ENCODE results near the gene SOX2. TPM values are rescaled to one million over a fixed set of nuclear protein-coding genes. Genes with fewer than 3 reads are reported as not detected.

SOX2 gene
- total RNA-seq, 1 experiment from 2014 or later = not detected

GRCh38 chr3:181725830-181726229, 14.1 kb downstream of the SOX2 start:
- Histone ChIP-seq H3K4me3 (ENCODE audit: low read length) (no peak overlapping the region), H3K79me2 (ENCODE audit: low read length) (no peaks in the 10 kb centered on the region), H3K36me3 (ENCODE audit: low read depth, low read length) (no peaks in the 10 kb centered on the region), H3K9ac (ENCODE audit: low read length) (no peak overlapping the region), H3K4me1 (ENCODE audit: insufficient read depth, low read length) (no peaks in the 10 kb centered on the region), H3F3A (ENCODE audit: low read length, unreplicated experiment) (no peaks in the 10 kb centered on the region), H3K27me3 (ENCODE audit: low read length) (peaks cover 94% of the 10 kb centered on the region), H3K27ac (ENCODE audit: low read length) (no peak overlapping the region), H2AFZ (ENCODE audit: low read length) (no peak overlapping the region), H4K20me1 (ENCODE audit: low read length) (no peaks in the 10 kb centered on the region), H3K9me3 (ENCODE audit: low read length) (no peaks in the 10 kb centered on the region), H3K4me2 (ENCODE audit: low read length) (no peak overlapping the region), H3K9me2 (replicated peaks; ENCODE audit: low read length) (no peaks in the 10 kb centered on the region)
- DNase-seq (no peak), ATAC-seq (no peak)
- ChIA-PET POLR2A (ENCODE audit: unreplicated experiment) (no interaction called here), CTCF (interaction anchor here (0.6 kb wide), 1 partner anchor 162 kb away, joined by 6 read pairs; no protein-coding TSS in a partner anchor)
- TF ChIP-seq CTCF (conservative IDR thresholded peaks at IDR 0.05; ENCODE audit: low read depth, low read length) (no peak), EZH2 (IDR thresholded peaks at IDR 0.05; ENCODE audit: low read length, unreplicated experiment) (no peak), EZH2phosphoT487 (IDR thresholded peaks at IDR 0.05; ENCODE audit: borderline replicate concordance, low read length) (no peak)
- intact Hi-C loops (cut with micrococcal nuclease) = no loop called here
- no TSS peak for BruUV-seq (replicated peaks)

DNA sequence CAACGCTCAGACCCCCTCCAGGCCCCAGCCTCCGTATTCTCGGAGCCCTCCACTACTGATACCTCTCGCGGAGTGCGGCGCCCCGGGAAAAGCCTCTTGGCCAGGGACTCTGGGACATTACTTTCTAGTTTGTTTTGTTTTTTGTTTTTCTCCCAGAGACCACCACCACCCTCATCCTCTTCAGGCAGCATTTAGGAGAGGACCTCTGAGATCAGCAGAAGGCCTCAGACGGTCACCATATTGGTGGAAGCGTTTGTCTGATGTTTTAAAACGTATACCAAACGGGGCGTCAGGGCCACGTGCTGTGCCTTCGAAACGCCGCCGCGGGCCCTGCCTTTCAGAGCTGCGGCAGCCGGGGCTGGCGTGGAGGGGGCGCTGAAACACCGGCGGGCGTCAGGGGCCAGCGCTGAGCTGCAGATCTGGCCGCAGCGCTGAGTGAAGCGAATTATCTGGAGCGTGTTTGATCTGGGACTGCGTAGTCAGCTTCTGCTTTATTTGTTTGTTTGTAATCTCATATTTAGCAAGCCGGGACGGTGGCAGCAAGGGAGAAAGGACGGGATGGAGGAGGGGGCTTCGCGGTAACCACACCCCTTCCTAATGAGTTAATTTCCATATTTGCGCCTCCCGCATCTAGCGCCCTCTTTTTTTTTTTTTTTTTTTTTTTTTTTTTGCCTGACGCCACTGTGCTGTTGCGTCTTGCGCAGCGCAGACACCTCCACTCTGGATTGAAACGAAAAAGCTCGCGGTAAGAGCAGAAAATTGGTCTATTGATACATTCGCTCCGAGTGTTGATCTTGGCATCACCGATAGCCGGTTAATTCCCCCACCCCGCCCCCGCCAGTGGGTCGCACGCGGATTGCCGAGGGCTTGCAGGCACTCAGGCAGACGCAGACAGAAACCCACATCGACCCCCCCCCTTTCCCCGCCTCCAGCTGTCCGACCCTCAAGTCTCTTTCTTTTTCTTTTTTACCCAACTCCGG, 14.9 kb downstream of the SOX2 start:
- Histone ChIP-seq H3K9me2 (replicated peaks; ENCODE audit: low read length) (no peaks in the 10 kb centered on the region), H3K4me1 (ENCODE audit: insufficient read depth, low read length) (no peaks in the 10 kb centered on the region), H4K20me1 (ENCODE audit: low read length) (no peaks in the 10 kb centered on the region), H3K79me2 (ENCODE audit: low read length) (no peaks in the 10 kb centered on the region), H3K4me2 (ENCODE audit: low read length) (no peak overlapping the region), H3K36me3 (ENCODE audit: low read depth, low read length) (no peaks in the 10 kb centered on the region), H3K27me3 (ENCODE audit: low read length) (peaks cover 93% of the 10 kb centered on the region), H3K27ac (ENCODE audit: low read length) (no peak overlapping the region), H2AFZ (ENCODE audit: low read length) (no peak overlapping the region), H3K4me3 (ENCODE audit: low read length) (no peak overlapping the region), H3K9ac (ENCODE audit: low read length) (no peak overlapping the region), H3K9me3 (ENCODE audit: low read length) (no peaks in the 10 kb centered on the region), H3F3A (ENCODE audit: low read length, unreplicated experiment) (no peaks in the 10 kb centered on the region)
- POLR2A ChIA-PET (ENCODE audit: unreplicated experiment) = no interaction called here
- ATAC-seq (no peak), DNase-seq (no peak)
- no TSS peak for BruUV-seq (replicated peaks)
- TF ChIP-seq EZH2phosphoT487 (IDR thresholded peaks at IDR 0.05; ENCODE audit: borderline replicate concordance, low read length) (no peak), CTCF (conservative IDR thresholded peaks at IDR 0.05; ENCODE audit: low read depth, low read length) (no peak), EZH2 (IDR thresholded peaks at IDR 0.05; ENCODE audit: low read length, unreplicated experiment) (no peak)
- CTCF ChIA-PET = interaction anchor here (0.6 kb wide), 2 partner anchors 163 to 278 kb away, joined by 6 to 13 read pairs; no protein-coding TSS in a partner anchor
- intact Hi-C loops (cut with micrococcal nuclease) = no loop called here

Measured in PC-3 (cell line).